Activated CD4-positive, alpha-beta memory T cell treated with anti-CD3 and anti-CD28 coated beads, Interleukin-2, amount 10 ng/mL, durations not matched to agents 7 days and 5 days (primary cell): Measurements from ENCODE around the gene MYL4. TPM values are rescaled to one million over a fixed set of nuclear protein-coding genes. Genes with fewer than 3 reads are reported as not detected.
"Not testable (repeated sequence)": the region's sequence is repeated elsewhere in the genome, so short reads cannot be mapped to it uniquely, and the experiment has no call there.

Source experiments
- CTCF ChIA-PET: fragments of 350-600 bp; sonication (Branson Sonifier 250); formaldehyde crosslinking; loops from one replicate; lab custom pipeline; 2021; ENCODE audit warnings: antibody characterized with exemption, inconsistent platforms; lab: Charles Lee
- POLR2A ChIA-PET: fragments of 350-600 bp; sonication (Branson Sonifier 250); formaldehyde crosslinking; loops from one replicate; lab custom pipeline; 2021; ENCODE audit warnings: antibody characterized with exemption; lab: Charles Lee
- DNase-seq: peaks from one replicate; pipeline ENCODE4 v3.0.0-alpha.2; 2020
- H3K27ac Mint-ChIP-seq: one replicate; pipeline ENCODE4 v1.8.0; 2021; ENCODE audit warnings: mild to moderate bottlenecking, mixed read lengths
- H3K27me3 Mint-ChIP-seq: one replicate; pipeline ENCODE4 v1.8.0; 2021; ENCODE audit warnings: mixed read lengths
- H3K36me3 Mint-ChIP-seq: one replicate; pipeline ENCODE4 v1.8.0; 2021; ENCODE audit warnings: low read depth, mixed read lengths
- H3K4me1 Mint-ChIP-seq: one replicate; pipeline ENCODE4 v1.8.0; 2021; ENCODE audit warnings: mixed read lengths
- H3K4me3 Mint-ChIP-seq: one replicate; pipeline ENCODE4 v1.8.0; 2021; ENCODE audit warnings: mild to moderate bottlenecking, mixed read lengths
- H3K9me3 Mint-ChIP-seq: one replicate; pipeline ENCODE4 v1.8.0; 2021; ENCODE audit warnings: mixed read lengths
- total RNA-seq, 2 experiments: library from RNA; stranded (reverse); gene quantifications; one replicate each; pipeline ENCODE4 v1.2.3, GENCODE V29; 2021

The MYL4 gene
- total RNA-seq, 2 experiments from 2014 or later, result not detected

GRCh38 chr17:47253541-47254402, 44.6 kb downstream of the MYL4 start, which contains the start of gene ITGB3:
TSS of gene ITGB3 (plus strand) at chr17:47253827. CDS start at chr17:47253862, 35 bp downstream.
- CTCF ChIA-PET, result interaction anchor here (1.4 kb wide), 1 partner anchor 62 kb away, joined by 5 read pairs; no protein-coding TSS in a partner anchor
- Mint-ChIP-seq H3K4me3 (peak within 1 kb of the TSS; percentile 87), H3K27ac (no peak within 1 kb of the TSS), H3K27me3 (peaks cover 62% of the 10 kb centered on the region), H3K36me3 (no peaks in the 10 kb centered on the region), H3K9me3 (no peaks in the 10 kb centered on the region), H3K4me1 (peaks cover 40% of the 10 kb centered on the region)
- POLR2A ChIA-PET, result interaction anchor here (0.7 to 1.3 kb wide), 2 partner anchors 18 to 48 kb away, joined by 3 read pairs; no protein-coding TSS in a partner anchor
- DNase-seq, result peak; percentile 73

DNA sequence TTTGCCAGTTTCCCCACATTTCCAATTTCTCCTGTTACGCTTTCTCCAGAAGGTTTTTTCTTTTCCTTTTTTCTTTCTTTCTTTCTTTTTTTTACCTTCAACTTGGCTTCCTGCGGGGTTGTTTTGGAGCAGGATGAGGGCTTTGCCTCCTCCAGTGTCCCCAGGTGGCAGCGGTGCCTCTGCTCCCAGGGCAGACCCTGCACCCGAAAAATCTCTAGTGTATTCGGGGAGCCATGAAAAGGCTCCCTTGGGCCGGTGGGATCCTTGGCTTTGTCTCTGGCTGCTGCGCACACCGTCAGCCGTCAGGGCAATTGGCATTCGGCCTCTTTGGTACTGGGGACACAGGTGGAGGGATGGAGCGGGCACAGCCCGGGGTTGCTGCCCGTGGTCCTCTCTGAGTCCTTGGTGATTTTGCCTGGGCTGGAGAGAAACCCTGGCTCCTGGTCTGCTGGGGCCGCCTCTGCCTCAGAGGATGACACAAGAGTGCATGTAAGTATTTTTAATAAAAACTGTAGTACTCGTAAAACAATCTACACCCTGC, 45.3 kb downstream of the MYL4 start:
- peaks cover 41% of the 10 kb centered on the region for H3K4me1 Mint-ChIP-seq
- POLR2A ChIA-PET, result interaction anchor here (0.7 to 1.3 kb wide), 2 partner anchors 17 to 49 kb away, joined by 3 read pairs; no protein-coding TSS in a partner anchor
- H3K27ac Mint-ChIP-seq, result no peak overlapping the region

GRCh38 chr17:47257651-47258339, 48.6 kb downstream of the MYL4 start:
- Mint-ChIP-seq H3K4me3 (peak overlapping the region; percentile 15), H3K4me1 (peaks cover 41% of the 10 kb centered on the region), H3K36me3 (no peaks in the 10 kb centered on the region), H3K9me3 (no peaks in the 10 kb centered on the region), H3K27me3 (peaks cover 55% of the 10 kb centered on the region), H3K27ac (no peak overlapping the region)
- ChIA-PET CTCF (interaction anchor here (2.0 kb wide), 1 partner anchor 17 kb away, joined by 4 read pairs; no protein-coding TSS in a partner anchor), POLR2A (interaction anchor here (0.8 to 1.3 kb wide), 3 partner anchors 33 to 68 kb away, joined by 3 read pairs; partner anchors contain the start of gene CDC27)
- no peak for DNase-seq

More for the DNA sequence above, 45.3 kb downstream of the MYL4 start:
- no peak for DNase-seq
- H3K36me3 Mint-ChIP-seq, result no peaks in the 10 kb centered on the region
- CTCF ChIA-PET, result interaction anchor here (1.4 kb wide), 1 partner anchor 61 kb away, joined by 5 read pairs; no protein-coding TSS in a partner anchor
- peaks cover 67% of the 10 kb centered on the region for H3K27me3 Mint-ChIP-seq
- peak overlapping the region; percentile 87 for H3K4me3 Mint-ChIP-seq
- H3K9me3 Mint-ChIP-seq, result no peaks in the 10 kb centered on the region

GRCh38 chr17:47262586-47262985, 53.4 kb downstream of the MYL4 start:
- Mint-ChIP-seq H3K27ac (no peak overlapping the region), H3K4me1 (peaks cover 13% of the 10 kb centered on the region), H3K27me3 (peaks cover 26% of the 10 kb centered on the region), H3K36me3 (peaks cover under 1% of the 10 kb centered on the region), H3K4me3 (no peak overlapping the region), H3K9me3 (peaks cover under 1% of the 10 kb centered on the region)
- no peak for DNase-seq
- ChIA-PET POLR2A (no interaction called here), CTCF (no interaction called here)

DNA sequence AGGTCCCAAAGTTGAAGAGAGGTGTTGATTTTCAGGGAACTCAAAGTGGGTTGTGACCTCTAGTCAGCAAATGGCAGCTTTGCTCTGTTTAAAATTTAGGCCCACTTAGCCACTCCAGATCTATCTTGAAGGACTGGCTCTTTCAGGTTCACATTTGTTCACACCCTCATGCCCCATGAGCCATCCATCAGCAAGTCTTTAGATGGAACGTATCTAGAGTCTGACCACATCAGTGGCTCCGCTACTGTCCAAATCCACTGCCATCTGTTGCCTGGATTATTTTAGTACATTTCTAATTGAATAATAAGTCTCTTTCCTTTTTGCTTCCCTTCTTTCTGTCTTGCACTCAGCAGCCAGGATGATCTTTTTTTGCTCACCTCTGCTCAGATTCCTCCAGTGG, 55.0 kb downstream of the MYL4 start:
- H3K36me3 Mint-ChIP-seq, result peaks cover 4% of the 10 kb centered on the region
- H3K4me3 Mint-ChIP-seq, result no peak overlapping the region
- DNase-seq, result no peak
- H3K4me1 Mint-ChIP-seq, result no peaks in the 10 kb centered on the region
- ChIA-PET POLR2A (no interaction called here), CTCF (no interaction called here)
- peaks cover 15% of the 10 kb centered on the region for H3K27me3 Mint-ChIP-seq
- H3K27ac Mint-ChIP-seq, result no peak overlapping the region
- H3K9me3 Mint-ChIP-seq, result peaks cover 5% of the 10 kb centered on the region

GRCh38 chr17:47265983-47266541, 56.9 kb downstream of the MYL4 start:
- peaks cover 16% of the 10 kb centered on the region for H3K27me3 Mint-ChIP-seq

DNA sequence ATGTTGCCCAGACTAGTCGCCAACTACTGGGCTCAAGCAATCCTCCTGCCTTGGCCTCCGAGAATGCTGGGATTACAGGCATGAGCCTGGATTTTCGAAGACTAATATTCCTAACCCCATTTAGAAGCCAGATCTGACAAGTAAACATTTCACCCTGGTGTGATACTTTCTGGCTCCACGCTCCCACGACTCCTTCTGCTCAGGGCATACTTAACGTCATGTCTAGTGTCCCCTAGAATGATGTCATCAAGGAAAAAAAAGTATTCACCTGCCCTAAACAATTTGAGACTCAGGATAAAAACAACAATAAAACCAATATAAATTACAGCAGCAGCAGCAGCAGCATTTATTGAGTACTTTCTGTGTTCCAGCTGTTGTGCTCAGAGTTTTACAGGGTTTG, 57.6 kb downstream of the MYL4 start:
- POLR2A ChIA-PET, result no interaction called here
- CTCF ChIA-PET, result no interaction called here
- peaks cover 16% of the 10 kb centered on the region for H3K27me3 Mint-ChIP-seq
- H3K9me3 Mint-ChIP-seq, result peaks cover 10% of the 10 kb centered on the region
- DNase-seq, result no peak
- peaks cover 8% of the 10 kb centered on the region for H3K36me3 Mint-ChIP-seq
- no peaks in the 10 kb centered on the region for H3K4me1 Mint-ChIP-seq
- H3K27ac Mint-ChIP-seq, result no peak overlapping the region
- H3K4me3 Mint-ChIP-seq, result no peak overlapping the region

More at GRCh38 chr17:47265983-47266541, 56.9 kb downstream of the MYL4 start:
- ChIA-PET CTCF (no interaction called here), POLR2A (no interaction called here)
- no peak overlapping the region for H3K27ac Mint-ChIP-seq
- no peaks in the 10 kb centered on the region for H3K4me1 Mint-ChIP-seq
- peaks cover 10% of the 10 kb centered on the region for H3K9me3 Mint-ChIP-seq
- no peak overlapping the region for H3K4me3 Mint-ChIP-seq
- peaks cover 8% of the 10 kb centered on the region for H3K36me3 Mint-ChIP-seq
- DNase-seq, result no peak

- H3K9me3 Mint-ChIP-seq, result peaks cover 10% of the 10 kb centered on the region
- POLR2A ChIA-PET, result no interaction called here
- no peaks in the 10 kb centered on the region for H3K4me1 Mint-ChIP-seq
- CTCF ChIA-PET, result no interaction called here
- peaks cover 8% of the 10 kb centered on the region for H3K36me3 Mint-ChIP-seq
- H3K27me3 Mint-ChIP-seq, result peaks cover 16% of the 10 kb centered on the region
- no peak for DNase-seq
- no peak overlapping the region for H3K27ac Mint-ChIP-seq
- H3K4me3 Mint-ChIP-seq, result no peak overlapping the region
Observed at GRCh38 chr17:47267354-47267828, 58.2 kb downstream of the MYL4 start.

DNA sequence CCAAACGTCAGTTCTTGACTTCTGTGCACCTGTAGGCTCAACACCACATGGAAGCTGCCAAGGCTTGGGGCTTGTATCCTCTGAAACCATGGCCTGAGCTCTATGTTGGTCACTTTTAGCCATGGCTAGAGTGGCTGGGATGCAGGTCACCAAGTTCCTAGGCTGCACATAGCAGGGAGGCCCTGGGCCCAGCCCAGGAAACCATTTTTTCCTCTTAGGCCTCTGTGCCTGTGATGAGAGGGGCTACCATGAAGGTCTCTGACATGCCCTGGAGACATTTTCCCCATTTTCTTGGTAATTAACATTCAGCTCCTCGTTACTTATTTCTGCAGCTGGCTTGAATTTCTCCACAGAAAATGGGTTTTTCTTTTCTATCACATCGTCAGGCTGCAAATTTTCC, 59.8 kb downstream of the MYL4 start:
- H3K27ac Mint-ChIP-seq, H3K9me3 Mint-ChIP-seq, H3K4me3 Mint-ChIP-seq, DNase-seq, H3K4me1 Mint-ChIP-seq, H3K36me3 Mint-ChIP-seq, POLR2A ChIA-PET, CTCF ChIA-PET: not testable (repeated sequence)
- peaks cover 23% of the 10 kb centered on the region for H3K27me3 Mint-ChIP-seq

GRCh38 chr17:47269561-47270280, 60.6 kb downstream of the MYL4 start:
- H3K27ac Mint-ChIP-seq, H3K9me3 Mint-ChIP-seq, H3K36me3 Mint-ChIP-seq, POLR2A ChIA-PET, H3K4me3 Mint-ChIP-seq, H3K4me1 Mint-ChIP-seq, DNase-seq, CTCF ChIA-PET: not testable (repeated sequence)
- peaks cover 21% of the 10 kb centered on the region for H3K27me3 Mint-ChIP-seq

- H3K4me1 Mint-ChIP-seq, result no peaks in the 10 kb centered on the region
- peaks cover 8% of the 10 kb centered on the region for H3K36me3 Mint-ChIP-seq
- DNase-seq, result no peak
- CTCF ChIA-PET, result no interaction called here
- no peak overlapping the region for H3K27ac Mint-ChIP-seq
- POLR2A ChIA-PET, result interaction anchor here (1.1 kb wide), 1 partner anchor 17 kb away, joined by 3 read pairs; no protein-coding TSS in a partner anchor
- peaks cover 10% of the 10 kb centered on the region for H3K9me3 Mint-ChIP-seq
- H3K4me3 Mint-ChIP-seq, result no peak overlapping the region
- peaks cover 19% of the 10 kb centered on the region for H3K27me3 Mint-ChIP-seq
Observed at GRCh38 chr17:47270946-47271705, 62.0 kb downstream of the MYL4 start.
